ENCODE data around the gene RCL1. TPM values are rescaled to one million over a fixed set of nuclear protein-coding genes. Genes with fewer than 3 reads are reported as not detected.
"Not testable (repeated sequence)": the region's sequence is repeated elsewhere in the genome, so short reads cannot be mapped to it uniquely, and the experiment has no call there.

RCL1 gene
- total RNA-seq, 1 experiment from 2014 or later: 10.6 TPM

DNA sequence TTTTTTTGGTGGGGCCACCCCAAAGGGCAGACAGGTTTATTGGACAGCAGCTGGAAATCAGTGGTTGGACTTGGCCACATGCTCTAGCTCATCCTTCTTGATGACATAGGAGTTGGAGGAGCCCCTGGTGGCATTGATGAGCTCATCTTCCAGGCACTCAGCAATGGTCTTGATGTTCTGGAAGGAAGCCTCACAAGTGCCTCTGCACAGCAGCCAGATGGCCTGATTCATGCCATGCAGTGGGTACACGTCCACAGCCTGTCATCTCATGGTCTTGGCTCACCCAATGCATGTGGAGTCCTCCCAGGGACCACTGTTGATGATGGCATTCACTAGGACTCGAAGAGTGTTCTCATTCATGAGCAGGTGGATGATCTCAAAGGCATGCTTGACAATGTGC lies 11.3 kb upstream of the RCL1 start:
- DNase-seq (ENCODE audit: low spot score): no peak

DNA sequence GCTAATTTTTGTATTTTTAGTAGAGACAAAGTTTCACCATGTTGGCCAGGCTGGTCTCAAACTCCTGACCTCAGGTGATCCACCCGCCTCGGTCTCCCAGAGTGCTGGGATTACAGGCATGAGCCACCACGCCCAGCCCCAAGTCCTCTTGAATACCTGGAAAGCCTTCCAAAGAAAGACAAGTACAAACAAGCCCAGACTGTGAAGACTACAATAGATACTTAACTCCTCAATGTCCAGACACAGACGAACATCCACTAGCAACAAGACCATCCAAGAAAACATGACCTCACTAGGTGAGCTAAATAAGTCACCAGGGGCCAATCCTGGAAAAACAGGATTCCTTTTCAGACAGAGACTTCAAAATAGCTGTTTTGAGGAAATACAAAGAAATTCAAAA lies 9.6 kb upstream of the RCL1 start:
- not testable (repeated sequence) for DNase-seq (ENCODE audit: low spot score)

DNA sequence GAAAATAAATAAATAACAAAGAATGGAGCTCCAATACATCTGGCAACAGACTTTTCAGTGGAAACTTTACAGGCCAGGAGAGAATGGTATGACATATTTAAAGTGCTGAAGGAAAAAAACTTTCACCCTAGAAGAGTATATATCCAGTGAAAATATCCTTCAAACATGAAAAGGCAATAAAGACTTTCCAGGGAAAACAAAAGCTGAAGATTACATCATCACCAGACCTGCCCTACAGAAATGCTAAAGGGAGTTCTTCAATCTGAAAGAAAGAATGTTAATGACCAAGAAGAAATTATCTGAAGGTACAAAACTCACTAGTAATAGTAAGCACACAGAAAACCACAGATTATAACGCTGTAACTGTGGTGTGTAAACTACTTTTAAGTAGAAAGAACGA lies 8.3 kb upstream of the RCL1 start:
- no peak for DNase-seq (ENCODE audit: low spot score)

DNA sequence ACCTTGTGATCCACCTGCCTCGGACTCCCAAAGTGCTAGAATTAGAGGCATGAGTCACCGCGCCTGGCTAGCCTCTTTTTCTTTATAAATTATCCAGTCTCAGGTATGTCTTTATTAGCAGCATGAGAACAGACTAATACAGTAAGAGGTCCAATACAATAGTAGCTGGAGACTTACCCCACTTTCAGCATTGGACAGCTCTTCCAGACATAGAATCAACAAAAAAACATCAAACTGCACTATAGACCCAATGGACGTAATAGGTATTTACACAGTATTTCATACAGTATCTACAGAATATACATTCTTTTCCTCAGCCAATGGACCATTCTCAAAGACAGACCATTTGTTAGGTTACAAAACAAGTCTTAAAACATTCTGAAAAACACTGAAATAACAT lies 6.1 kb upstream of the RCL1 start:
- DNase-seq (ENCODE audit: low spot score): no peak

DNA sequence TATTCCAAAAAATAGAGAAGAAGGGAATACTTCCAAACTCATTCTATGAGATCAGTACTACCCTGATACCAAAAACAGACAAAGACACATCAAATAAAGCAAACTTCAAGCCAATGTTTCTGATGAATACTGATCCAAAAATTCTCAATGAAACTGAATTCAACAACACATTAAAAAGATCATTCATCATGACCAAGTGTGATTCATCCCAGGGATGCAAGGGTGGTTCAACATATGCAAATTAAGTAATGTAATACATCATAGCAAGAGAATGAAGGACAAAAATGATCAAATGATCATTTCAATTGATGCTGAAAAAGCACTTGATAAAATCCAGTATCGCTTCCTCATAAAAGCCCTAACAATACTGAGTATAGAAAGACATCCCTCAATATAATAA lies 4.9 kb upstream of the RCL1 start:
- DNase-seq (ENCODE audit: low spot score): no peak

DNA sequence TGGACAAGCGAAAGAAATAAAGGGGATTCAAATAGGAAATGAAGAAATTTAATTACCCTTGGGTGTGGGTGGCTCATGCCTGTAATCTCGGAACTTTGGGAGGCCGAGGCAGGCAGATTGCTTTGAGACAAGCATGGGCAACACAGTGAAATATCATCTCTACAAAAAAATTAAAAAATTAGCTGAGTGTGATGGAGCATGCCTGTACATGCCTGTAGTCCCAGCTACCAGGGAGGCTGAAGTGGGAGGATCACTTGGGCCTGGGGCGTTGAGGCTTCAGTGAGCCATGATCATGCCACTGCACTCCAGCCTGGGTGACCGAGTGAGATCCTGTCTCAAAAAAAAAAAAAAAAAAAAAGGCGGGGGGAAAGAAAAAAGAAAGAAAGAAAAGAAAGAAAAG lies 4.0 kb upstream of the RCL1 start:
- no peak for DNase-seq (ENCODE audit: low spot score)

DNA sequence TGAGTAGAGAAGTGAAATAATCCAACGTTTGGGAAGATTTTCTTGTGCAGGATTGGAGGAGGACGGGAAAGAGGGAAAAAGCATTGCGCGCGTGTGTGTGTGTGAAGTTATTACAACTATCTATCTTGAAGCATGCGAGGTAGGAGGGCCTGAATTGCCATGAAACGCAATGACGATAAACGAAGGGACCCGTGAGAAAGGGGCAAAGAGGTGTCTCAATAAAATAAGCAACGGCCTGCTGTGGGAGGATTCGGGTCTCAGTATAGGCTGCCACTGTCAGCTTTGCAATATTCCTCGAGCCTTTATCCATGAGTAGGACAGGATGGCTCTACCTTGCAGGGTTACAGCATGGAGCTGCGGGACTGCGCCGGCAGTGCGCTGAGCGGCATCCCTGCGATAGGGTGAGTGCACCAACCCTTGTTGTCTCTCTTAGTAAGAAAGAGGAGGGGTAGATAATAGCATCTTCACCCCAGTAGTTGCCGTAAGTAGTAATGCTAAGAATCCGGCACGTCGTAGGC lies 631 bp upstream of the RCL1 start:
- no peak for DNase-seq (ENCODE audit: low spot score)

DNA sequence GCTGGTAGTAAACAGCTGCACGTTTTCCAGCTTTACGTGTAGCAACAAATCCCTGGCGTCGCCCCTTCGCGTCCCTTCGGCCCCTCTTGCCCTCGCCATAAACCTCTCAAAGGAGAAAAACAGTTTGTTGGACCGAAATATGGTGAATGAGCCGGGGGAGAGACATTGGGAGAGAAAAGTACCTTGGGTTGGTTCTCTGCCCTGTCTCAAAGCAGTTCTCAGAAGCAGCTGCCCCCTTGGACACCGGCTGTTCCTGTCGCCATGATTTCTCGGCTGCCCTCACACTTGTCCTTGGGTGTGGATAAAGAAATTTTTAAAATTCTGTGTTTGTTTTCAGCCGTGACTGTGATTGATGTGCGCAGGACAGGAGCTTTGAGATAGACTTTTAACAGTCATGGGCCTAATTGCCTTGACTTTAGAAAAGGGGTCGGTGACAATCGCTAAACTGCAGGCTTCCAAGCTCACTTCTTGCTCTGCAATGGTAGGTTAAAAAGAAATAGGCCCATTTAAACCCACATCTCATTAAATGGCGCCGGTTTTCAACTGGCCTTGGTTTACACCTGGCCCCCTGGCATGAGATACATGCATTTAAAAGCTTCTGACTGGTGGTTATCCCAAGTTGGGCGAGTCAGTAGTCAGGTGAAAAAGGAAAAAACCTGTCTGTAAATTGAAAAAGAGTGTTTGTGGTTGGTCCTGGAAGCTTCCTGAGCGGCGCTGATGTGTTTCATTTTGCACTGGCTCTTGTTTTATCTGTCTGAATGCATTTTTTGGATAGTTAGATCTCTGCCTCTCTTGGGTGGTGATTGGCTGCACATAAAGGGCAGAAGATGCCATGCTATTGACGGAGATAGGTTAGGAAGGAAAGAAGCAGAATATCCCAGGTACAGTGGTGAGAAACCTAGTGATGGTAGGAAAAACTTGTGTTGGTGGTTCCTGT lies 983 bp downstream of the RCL1 start:
- DNase-seq (ENCODE audit: low spot score): no peak

DNA sequence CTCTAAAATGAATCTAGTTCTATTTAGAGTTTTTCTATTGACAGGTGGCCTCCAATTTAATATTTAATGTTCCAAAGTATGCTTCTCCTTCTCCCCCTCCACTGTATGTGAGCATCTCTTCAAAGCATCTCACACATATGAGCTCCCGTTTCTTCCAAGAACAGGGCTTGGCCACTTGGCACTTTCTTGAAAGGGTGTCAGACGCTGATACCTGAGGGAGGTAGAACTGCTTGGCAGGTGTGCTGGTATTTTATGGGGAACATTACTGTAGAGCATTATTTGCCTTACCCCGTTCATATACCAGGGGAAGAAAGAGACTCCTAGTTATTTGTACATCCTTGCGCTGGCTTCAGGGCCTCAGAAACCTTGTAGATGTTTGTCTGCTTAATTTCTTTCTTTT lies 1.9 kb downstream of the RCL1 start:
- no peak for DNase-seq (ENCODE audit: low spot score)

DNA sequence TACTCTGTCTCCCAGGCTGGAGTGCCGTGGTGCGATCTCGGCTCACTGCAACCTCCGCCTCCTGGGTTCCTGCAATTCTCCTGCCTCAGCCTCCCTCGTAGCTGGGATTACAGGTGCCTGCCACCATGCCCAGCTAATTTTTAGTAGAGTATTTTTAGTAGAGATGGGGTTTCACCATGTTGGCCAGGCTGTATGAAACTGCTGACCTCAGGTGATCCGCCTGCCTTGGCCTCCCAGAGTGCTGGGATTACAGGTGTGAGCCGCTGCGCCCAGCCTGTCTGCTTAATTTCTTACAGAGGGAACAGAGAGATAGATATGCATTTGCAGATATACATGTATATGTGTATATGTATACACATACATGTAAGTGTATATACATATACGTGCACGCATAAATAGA lies 2.4 kb downstream of the RCL1 start:
- DNase-seq (ENCODE audit: low spot score): not testable (repeated sequence)

DNA sequence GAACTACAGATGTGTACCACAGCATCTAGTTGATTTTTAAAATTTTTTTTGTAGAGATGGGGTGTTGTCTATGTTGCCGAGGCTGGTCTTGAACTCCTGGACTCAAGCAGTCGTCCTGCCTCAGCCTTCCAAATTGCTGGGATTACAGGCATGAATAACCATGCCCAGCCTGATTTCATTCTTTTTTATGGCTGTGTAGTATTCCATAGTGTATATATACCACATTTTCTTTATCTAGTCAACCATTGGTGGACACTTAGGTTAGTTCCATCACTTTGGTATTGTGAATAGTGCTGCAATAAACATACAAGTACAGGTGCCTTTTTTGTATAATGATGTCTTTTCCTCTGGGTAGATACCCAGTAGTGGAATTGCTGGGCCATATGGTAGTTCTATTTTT lies 3.8 kb downstream of the RCL1 start:
- no peak for DNase-seq (ENCODE audit: low spot score)

DNA sequence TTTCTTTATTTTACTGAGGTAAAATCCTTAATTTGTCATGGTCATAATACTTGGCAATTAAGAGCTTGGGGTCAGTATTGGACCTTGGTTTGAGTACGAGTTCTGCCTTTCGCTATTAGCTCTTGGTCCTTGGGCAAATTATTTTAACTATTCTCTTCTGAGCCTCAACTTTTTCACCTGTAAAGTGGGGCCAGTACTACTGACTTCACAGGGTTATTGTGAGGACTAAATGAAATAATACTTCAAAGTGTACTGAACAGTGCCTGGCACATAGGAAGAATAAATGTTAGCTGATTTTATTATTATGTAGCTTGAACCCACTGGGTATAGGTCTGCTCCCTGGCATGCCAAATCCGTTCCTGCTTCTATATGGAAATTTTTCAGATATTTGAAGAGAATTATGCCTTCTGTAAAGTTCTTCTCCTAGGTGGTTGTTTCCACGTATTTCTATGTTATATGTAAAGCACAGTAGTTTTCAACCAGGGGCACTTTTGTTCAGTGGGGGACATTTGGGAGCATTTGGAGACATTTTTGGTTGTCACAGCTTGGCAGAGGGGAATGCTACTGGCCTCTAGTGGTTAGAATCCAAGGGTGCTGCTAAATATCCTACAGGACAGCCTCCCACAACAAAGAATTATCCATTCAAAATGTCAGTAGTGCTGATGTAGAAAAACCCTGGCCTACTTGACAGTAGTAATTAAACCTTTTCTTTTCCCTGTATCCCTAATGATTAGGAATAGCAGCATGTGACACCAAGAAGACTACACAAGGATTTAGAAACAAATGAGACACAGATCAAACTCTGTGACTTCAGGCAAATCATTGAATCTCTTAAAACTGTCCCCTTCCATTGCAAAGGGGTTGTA lies 4.5 kb downstream of the RCL1 start:
- peak; percentile 10 for DNase-seq (ENCODE audit: low spot score)

DNA sequence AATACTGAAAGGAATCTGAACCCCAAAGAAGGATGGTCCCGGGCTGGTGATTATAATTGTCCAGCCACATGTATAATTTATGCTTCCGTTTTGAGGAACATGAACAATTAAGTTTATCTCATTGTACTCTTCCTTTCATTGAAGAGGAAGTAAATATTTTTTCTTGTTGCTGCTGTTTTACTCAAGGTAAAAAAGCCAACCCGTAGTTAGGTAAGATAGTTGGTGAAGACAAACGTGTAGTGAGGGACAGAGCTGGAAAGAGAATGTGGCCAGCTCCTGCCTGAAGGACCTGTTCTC lies 5.1 kb downstream of the RCL1 start:
- DNase-seq (ENCODE audit: low spot score): no peak

DNA sequence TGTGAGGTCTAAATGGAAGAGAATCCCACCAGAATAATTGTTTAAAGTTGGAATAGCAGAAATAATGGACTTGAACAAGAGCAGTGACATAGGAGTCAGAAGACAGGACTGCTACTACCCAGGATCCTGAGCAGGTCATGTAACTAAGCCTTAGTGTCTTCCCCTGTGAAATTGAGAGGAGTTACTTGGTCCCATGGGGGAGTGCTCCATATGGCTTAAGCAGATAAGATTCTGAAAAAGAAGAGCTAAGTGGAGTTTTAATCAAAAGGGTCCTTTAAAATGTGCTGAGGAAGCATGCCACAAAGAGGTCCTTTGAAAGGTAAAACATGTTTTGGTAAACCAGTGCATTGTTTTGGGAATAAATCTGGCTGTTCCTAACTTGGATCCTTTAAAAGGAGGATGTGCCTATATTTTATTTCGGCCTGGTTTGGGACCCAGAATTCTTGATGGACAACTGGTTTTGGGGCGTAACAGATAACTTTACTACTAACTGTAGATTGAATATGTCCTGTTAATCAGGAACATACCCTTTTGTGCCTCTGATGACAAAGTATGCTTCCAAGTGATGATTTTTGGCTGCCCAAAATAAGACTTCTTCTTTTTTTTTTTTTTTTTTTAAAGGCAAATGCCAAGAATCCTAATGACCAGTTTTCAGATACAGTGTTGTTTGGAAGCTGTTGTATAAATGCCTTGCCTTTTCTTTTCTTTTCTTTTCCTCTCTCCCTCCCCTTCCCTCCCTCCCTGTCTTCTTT lies 5.7 kb downstream of the RCL1 start:
- no peak for DNase-seq (ENCODE audit: low spot score)

DNA sequence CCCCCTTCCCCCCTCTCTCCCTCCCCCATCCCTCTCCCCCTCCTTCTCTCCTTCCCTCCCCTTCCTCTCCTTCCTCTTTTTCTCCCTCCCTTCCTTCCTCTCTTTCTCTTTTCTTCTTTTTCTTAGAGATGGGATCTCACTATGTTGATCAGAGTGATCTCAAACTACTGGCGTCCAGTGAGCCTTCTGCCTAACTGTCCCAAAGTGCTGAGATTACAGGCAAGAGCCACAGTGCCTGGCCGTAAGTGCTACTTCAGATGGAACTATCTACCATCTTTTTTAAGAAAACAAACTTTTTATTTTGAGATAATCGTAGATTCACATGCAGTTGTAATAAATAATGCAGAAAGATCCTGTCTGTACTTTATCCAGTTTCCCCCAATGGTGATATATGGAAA lies 6.3 kb downstream of the RCL1 start:
- DNase-seq (ENCODE audit: low spot score): no peak

DNA sequence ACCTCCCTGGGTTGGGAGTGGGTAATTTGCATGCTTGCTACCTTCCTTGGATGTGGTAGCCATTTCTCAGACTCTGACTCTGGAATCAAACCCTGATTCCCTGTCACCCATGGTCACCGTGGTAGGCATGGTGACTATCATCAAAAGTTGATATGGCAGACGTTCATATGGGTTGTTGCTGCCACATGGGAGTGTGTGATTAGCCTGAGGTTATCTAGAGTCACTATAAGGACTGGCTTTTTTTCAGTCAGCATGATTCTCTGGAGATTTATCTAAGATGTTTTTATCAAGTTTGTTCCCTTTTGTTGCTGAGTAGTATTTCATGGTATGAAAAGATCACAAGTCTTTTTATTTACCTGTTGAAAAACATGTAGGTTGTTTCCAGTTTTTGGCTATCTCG lies 7.0 kb downstream of the RCL1 start:
- no peak for DNase-seq (ENCODE audit: low spot score)

DNA sequence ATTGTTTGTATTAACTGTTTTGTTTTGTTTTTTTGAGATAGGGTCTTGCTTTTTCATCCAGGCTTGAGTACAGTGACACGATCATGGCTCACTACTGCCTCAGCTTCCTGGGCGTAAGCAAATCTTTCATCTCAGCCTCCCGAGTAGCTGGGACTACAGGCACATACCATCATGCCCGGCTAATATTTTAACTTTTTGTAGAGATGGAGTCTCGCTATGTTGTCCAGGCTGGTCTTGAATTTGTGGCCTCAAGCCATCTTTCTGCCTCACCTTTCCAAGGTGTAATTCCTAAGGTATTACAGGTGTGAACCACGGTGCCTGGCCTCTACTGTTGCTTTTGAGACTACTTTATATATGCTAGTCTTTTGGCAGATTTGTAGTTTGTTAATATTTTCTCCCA lies 8.4 kb downstream of the RCL1 start:
- DNase-seq (ENCODE audit: low spot score): no peak

DNA sequence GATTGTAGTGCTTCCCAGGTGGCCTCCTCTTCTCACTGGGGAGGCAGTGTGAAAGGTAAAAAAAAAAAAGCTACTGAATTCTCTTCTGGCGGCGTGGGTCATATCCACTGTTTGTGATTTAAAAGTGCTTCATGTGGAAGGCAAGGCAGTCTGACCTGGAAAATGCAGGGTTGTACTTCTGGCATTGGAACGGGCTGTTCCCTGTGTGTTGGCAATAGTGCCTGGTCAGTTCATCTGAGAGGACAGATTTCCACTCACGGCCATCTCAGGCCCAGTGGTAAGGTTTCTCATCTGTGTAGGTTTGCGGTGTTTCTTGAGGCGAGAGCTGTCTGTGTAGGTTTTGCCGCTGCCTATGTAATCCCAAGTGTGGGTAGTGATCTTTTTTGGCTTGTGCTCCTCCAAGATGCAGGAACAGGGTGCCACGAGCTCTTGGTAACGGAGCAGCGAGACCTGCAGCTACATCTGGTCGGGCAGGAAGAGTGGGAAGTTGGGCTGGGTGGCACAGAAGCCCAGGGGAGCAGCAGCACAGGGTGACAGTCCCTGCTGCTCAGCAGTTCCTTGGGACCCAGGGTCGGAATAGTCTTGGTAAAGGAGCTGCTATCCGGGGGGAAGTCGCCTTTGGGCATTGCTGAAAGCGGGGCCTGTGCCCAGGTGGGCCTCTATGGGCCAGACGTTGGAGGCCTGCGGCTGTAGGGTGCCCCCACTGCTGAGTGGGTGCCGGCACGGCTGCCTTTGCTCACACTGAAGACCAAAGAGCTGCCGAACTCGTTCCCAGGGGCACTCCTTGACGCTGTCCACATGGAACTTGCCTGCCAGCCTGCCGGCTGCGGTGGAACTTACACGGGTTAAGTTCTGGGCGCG lies 11.2 kb downstream of the RCL1 start:
- DNase-seq (ENCODE audit: low spot score): no peak

DNA sequence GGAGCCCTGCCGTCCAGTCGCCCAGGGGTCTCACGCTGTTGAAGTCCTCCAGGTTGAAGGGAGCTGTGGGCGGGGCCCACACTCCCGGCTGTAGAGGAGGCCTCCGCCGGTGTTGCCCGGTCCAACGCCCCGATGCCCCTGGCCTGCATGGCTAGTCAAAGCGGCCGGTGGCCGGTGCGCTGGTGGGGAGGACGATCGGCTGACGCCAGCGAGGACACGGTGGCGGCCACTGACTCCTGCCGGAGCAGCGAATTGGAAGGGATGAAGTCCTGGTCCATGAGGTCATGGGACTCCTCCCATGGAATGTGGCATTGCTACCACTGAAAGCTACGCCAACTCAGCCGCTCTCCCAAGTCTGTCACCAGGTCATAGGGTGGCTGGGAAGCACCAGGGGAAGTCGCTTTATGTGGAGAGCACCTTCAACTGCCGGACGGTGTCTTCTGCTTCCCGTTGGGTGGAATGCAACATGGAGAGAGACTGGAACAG lies 11.8 kb downstream of the RCL1 start:
- DNase-seq (ENCODE audit: low spot score): no peak

DNA sequence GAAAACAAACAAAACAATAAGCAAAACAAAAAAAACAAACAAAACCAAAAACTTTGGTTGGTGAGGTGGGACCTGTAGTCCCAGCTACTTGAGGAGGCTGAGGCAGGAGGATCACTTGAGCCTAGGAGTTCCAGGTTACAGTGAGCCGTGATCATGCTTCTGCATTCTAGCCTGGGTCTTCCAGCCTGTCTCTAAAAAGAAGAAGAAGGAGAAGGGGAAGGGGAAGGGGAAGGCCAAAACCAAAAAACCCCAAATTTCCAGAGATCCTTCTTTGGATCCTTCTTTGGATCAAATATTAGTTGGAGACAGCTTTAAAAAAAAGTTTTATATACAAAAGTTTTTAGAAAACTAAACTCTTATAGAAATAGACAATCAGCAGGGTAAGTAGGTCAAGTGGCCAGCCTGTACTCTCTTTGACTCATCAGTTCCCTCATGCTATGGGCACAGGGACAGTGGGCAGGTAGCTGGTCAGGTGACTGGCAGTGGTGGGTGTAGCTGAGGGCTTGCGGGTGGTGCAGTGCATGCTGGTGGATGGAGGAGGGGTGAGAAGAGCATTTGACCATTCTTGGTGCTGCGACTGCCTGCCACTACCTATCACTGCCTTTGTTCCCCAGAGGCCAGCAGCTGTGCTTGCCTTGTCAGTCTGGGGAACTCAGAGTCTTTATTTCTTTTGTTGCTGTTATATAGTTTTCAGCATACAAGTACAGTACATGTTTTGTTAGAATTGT lies 12.6 kb downstream of the RCL1 start:
- no peak for DNase-seq (ENCODE audit: low spot score)
